GM19035 (cell line): ENCODE results near the gene IRAK3.
"Not testable (repeated sequence)": the region's sequence is repeated elsewhere in the genome, so short reads cannot be mapped to it uniquely, and the experiment has no call there.

Experiments
- ATAC-seq: cut with Tn5 transposase; IDR thresholded peaks from one replicate; pipeline ENCODE4 v1.9.1; 2021; ENCODE audit not compliant: unreplicated experiment

Gene IRAK3

DNA sequence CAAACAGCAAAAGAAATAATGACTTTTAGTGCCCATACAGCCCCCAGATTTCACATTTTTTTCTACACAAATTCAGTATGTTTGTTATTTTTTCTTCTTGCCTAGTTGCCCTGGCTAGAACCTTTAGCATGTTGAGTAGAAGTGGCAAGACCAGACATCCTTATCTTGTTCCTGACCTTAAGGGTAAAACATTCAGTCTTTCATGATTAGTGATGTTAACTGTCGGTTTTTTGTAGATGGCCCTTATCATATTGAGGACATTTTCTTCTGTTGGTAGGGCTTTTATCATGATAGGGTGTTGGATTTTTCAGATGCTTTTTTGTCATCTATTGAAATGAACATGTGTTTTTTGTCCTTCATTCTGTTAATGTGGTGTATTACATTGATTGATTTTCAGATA is 17.1 kb downstream of the IRAK3 start:
- ATAC-seq, result no peak

GRCh38 chr12:66210840-66211239 is 21.8 kb downstream of the IRAK3 start:
- no peak for ATAC-seq

DNA sequence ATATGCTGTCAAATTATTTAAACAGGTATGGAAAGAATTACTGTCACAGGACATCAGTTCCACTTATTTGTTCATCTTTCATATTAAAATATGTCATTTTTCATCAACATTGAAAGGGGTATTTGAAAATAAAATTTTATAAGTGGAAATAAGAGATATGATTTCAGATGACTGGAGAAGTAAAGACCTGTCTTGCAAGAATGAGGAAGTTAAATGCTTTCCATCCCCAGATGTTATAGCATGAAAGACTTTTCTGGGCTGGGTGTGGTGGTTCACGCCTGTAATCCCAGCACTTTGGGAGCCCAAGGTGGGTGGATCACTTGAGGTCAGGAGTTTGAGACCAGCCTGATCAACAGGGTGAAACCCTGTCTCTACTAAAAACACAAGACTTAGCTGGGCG is 22.6 kb downstream of the IRAK3 start:
- ATAC-seq, result not testable (repeated sequence)

- ATAC-seq, result not testable (repeated sequence)
Measured at GRCh38 chr12:66213011-66213410, 24.0 kb downstream of the IRAK3 start.

DNA sequence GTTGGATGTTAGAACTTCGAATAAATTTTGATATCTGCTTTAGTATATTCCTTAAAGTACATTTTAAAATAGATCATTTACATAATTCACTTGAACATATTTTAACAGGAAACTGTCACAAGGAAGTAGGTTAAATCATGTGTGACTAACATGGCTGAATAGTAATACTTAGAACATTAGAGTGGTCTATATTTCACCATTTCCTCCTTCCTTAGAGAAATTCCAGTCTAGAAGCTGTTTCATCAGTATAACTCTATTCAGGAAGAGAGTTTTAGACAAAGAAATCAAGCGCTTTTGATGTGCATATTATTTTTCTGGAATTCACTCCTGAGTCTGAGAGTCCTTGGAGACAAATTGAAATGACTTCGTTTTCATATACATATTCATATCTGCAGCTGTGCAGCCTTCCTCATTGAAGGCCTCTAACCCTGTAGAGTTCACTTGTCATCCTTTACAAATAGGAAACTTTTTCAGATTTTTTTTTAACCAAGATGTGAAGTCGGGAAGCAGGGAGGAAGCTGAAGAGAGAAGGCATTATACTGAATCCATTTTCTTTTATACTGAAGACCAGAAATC is 28.4 kb downstream of the IRAK3 start:
- no peak for ATAC-seq

GRCh38 chr12:66228462-66228861 is 39.4 kb downstream of the IRAK3 start:
- no peak for ATAC-seq

DNA sequence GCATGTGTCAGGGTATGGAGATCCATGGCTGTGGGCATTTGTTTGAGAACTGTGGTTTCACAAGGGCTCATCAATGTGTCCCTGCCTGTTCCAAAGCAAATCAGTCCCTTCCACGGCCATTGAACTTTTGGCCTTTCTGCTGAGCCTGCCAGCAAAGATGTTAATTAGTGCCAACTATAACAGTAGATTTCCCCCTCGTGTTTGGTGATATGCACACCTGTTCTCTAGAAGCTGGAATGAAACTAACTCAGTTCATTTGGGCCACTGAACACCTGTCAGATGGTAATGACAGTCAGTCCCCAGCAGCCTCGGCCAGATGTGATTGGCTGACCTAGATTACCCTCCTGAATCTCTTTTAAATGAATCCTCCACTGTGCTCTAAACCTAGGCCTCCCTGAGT is 43.2 kb downstream of the IRAK3 start:
- no peak for ATAC-seq

- peak; percentile 98 for ATAC-seq
Measured at GRCh38 chr12:66234037-66234693, 45.2 kb downstream of the IRAK3 start.

GRCh38 chr12:66234773-66235625 is 46.0 kb downstream of the IRAK3 start:
- ATAC-seq, result peak; percentile 48

GRCh38 chr12:66235626-66236281 is 46.7 kb downstream of the IRAK3 start:
- no peak for ATAC-seq

GRCh38 chr12:66236282-66236675 is 47.3 kb downstream of the IRAK3 start:
- not testable (repeated sequence) for ATAC-seq

DNA sequence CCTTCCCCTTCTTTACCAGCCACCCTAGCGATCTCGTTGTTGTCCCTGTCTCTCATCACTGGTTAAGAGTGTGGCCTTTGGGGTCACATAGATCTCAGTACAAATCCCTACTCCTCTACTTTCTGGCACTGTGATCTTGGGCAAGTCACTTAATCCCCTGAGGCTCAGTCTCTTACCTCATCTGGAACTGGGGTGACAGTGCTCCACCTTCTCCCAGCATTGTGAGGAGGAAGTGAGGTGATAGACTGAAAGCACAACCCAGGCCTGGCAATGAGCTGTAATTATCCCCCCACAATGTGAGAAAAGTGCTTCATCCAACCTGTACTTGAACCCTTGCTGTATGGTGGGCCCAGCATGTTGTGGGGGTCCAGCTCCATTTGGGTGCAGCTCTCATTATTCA is 48.0 kb downstream of the IRAK3 start:
- no peak for ATAC-seq

DNA sequence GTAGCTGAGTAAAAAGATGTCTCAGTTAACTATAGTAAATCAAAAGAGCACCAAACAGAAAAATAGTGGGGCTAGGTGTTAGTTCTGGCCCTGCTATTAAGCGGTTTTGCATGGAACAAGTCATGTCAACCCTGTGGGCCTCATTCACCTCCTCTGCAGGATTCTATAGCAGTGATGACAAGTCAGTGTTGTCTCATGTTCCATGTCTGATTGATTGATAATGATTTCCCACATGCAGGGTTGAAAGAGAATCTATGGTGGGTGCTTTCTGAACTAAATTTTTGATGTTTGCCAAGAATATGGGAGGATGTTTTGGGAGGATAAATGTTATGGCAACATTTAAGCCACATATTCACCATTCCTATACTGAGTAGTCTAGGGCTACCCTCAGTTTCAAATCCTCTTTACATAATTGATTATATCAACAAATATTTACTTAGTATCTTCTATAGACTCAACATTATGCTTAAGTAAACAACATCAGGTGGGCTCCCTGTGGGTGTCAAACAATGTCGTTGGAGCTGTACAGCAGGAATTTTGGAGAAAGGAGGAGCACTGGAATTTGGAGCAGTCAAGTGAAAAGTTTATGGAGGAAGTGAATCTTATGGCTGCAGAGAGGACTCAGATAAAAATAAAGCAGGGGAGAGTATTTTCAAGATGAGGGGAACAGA is 48.6 kb downstream of the IRAK3 start:
- no peak for ATAC-seq

GRCh38 chr12:66239295-66239694 is 50.3 kb downstream of the IRAK3 start:
- no peak for ATAC-seq

DNA sequence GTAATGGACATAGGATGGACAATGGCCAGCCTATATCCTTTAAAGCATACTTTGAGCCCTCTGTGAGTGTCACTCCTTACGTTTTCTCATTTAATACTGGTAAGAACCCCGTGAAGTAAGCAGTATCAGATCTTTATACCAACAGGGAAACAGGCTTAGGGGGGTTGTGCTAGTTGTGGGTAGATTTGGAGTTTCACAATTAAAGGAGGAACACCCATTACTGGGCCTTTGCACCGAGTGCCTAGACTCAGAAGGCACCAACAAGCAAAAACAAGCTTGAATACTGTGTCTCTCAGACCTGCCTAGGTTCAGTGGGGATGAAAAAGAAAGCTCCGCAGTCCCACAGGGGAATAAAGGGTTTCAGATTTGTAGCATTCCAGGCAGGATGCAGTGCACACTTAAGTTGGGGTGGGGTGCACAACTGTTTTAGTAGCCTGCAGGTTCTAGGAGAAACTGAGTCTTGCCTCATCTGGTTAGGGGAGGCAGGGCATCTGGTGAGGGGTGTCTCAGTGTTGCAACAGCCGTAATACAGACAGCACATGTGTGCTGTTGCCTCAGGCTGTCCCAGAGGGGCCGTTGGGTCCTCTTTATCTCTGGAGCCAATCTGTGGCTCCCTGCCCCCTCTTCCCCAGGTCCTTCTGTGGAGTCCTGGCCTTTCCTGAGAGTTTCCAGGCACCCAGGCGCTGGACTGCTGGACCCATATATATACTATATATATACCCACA is 51.2 kb downstream of the IRAK3 start:
- no peak for ATAC-seq

GRCh38 chr12:66241061-66242043 is 52.3 kb downstream of the IRAK3 start:
- no peak for ATAC-seq

DNA sequence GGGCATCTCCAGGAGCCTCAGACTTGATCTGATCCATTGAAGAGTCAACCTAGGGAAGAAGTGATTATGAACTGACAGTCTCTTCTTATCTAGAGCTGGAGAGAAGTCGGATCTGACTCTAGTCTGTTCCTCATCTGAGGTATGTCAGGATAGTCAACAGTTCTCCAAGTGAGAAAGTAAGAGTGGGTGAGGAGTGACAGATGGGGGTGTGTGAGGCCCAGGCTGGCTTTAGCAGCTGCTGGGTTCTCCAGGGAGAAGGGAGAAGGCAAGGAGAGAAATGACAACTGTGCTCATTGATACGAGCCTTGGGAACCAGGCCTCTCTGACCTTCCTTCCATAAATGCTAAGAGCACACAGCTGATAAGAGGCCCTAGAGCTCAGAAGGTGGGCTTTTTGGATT is 53.3 kb downstream of the IRAK3 start:
- ATAC-seq, result no peak

DNA sequence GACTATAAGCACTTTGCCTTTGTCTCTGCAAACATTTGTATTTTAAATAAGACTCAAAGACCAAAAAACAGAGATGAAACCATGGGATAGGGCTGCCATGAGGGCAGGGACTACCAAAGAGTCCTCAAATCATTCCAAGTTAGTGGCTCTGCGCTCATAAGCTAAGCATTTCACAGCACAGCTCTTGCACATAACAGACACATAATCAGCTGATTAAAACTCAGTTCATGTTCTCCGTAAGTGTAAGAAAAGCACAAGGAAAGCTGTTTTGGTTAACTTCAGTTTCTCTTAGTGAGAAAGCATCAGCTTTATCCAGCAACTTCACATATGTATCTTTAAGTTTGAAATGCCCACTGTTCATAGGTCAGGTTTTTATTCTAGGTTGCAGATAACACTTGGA is 54.9 kb downstream of the IRAK3 start:
- no peak for ATAC-seq

DNA sequence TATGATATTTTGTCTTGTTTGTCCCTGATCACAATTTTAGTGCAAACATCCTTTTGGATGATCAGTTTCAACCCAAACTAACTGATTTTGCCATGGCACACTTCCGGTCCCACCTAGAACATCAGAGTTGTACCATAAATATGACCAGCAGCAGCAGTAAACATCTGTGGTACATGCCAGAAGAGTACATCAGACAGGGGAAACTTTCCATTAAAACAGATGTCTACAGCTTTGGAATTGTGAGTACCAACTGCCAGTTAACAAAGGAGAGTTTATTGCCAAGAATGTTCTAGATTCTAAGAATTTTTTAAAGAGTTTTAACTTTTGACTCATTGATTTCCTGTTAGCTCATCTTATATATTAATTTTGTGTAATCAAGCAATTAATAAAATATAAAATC is 55.4 kb downstream of the IRAK3 start:
- no peak for ATAC-seq
